ENCODE results near the gene KCNT1.

GRCh38 chr9:135827866-135828580 is 126.0 kb downstream of the KCNT1 start:
- TF ChIP-seq EZH2 (IDR thresholded peaks at IDR 0.05; ENCODE audit: borderline replicate concordance, low read depth, low read length, poor library complexity, severe bottlenecking), result no peak
- TF ChIP-seq, protein P1, sequence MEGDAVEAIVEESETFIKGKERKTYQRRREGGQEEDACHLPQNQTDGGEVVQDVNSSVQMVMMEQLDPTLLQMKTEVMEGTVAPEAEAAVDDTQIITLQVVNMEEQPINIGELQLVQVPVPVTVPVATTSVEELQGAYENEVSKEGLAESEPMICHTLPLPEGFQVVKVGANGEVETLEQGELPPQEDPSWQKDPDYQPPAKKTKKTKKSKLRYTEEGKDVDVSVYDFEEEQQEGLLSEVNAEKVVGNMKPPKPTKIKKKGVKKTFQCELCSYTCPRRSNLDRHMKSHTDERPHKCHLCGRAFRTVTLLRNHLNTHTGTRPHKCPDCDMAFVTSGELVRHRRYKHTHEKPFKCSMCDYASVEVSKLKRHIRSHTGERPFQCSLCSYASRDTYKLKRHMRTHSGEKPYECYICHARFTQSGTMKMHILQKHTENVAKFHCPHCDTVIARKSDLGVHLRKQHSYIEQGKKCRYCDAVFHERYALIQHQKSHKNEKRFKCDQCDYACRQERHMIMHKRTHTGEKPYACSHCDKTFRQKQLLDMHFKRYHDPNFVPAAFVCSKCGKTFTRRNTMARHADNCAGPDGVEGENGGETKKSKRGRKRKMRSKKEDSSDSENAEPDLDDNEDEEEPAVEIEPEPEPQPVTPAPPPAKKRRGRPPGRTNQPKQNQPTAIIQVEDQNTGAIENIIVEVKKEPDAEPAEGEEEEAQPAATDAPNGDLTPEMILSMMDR (conservative IDR thresholded peaks at IDR 0.05; ENCODE audit: low read depth, low read length), result no peak
